Measurements from ENCODE around the gene ZMAT5. TPM values are rescaled to one million over a fixed set of nuclear protein-coding genes. Genes with fewer than 3 reads are reported as not detected.

ZMAT5 gene
- total and polyA plus RNA-seq, 10 of the 15 experiments (the other 5 are each of a cell fraction or from before 2014, with no cell fraction given) = 2.3 to 43.0 (median 21.9) TPM

GRCh38 chr22:29744902-29745301 lies 21.9 kb downstream of the ZMAT5 start (continued):
- TF ChIP-seq, protein P1, sequence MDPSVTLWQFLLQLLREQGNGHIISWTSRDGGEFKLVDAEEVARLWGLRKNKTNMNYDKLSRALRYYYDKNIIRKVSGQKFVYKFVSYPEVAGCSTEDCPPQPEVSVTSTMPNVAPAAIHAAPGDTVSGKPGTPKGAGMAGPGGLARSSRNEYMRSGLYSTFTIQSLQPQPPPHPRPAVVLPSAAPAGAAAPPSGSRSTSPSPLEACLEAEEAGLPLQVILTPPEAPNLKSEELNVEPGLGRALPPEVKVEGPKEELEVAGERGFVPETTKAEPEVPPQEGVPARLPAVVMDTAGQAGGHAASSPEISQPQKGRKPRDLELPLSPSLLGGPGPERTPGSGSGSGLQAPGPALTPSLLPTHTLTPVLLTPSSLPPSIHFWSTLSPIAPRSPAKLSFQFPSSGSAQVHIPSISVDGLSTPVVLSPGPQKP (IDR thresholded peaks at IDR 0.05; ENCODE audit: low read depth, low read length) = no peak
- TF ChIP-seq TCF7 (IDR thresholded peaks at IDR 0.05; ENCODE audit: borderline replicate concordance) (no peak), ZNF274 (IDR thresholded peaks at IDR 0.05; ENCODE audit: insufficient read depth, insufficient read length) (no peak), GABPA (IDR thresholded peaks at IDR 0.05; ENCODE audit: low read depth) (no peak), EED (IDR thresholded peaks at IDR 0.05; ENCODE audit: low read depth) (no peak), CHD2 (IDR thresholded peaks at IDR 0.05; ENCODE audit: borderline replicate concordance, low read depth, low read length) (no peak)

GRCh38 chr22:29742326-29742725 lies 24.5 kb downstream of the ZMAT5 start:
- no peaks in the 10 kb centered on the region for H3K4me1 ChIP-seq (ENCODE audit: control insufficient read depth, insufficient read depth, low read length)
- H3K27ac ChIP-seq (ENCODE audit: control insufficient read depth, insufficient read depth) = no peak overlapping the region
- no peak overlapping the region for H2AFZ ChIP-seq (ENCODE audit: control insufficient read depth, low read depth, low read length)
- no peak overlapping the region for H3K9ac ChIP-seq (ENCODE audit: control insufficient read depth, insufficient read depth, low read length)
- RAD21 ChIA-PET (ENCODE audit: unreplicated experiment) = no interaction called here
- BruUV-seq (replicated peaks) = no TSS peak
- H3K79me2 ChIP-seq (ENCODE audit: control insufficient read depth, insufficient read depth, low read length) = no peaks in the 10 kb centered on the region
- ATAC-seq (no peak), FAIRE-seq (no peak), DNase-seq (ENCODE audit: low read depth, low spot score) (no peak)
- no peaks in the 10 kb centered on the region for H4K20me1 ChIP-seq (ENCODE audit: control insufficient read depth, insufficient read depth)
- H3K36me3 ChIP-seq (ENCODE audit: control insufficient read depth in 2 of 2, insufficient read depth in 2 of 2, low read length in 1 of 2) = no peaks in the 10 kb centered on the region; a peak in 1 of 4 replicates
- no peak overlapping the region for H3K4me2 ChIP-seq (ENCODE audit: control insufficient read depth, insufficient read depth)
- in situ Hi-C loops (cut with MboI) (no loop called here), intact Hi-C loops (cut with micrococcal nuclease; ENCODE audit: unreplicated experiment) (no loop called here)
- WGBS (ENCODE audit: insufficient coverage, insufficient replicate concordance, low lambda C conversion rate, missing lambda C conversion rate) = 63% methylated on average over 13 of the region's 13 CpGs
- CTCF ChIA-PET = no interaction called here
- no peak overlapping the region for H3K4me3 ChIP-seq
- POLR2A ChIA-PET = no interaction called here
- no peaks in the 10 kb centered on the region for H3K9me3 ChIP-seq (replicated peaks; ENCODE audit: control insufficient read depth, insufficient read depth, low read length)
- H3K27me3 ChIP-seq (replicated peaks in 1 of 2; ENCODE audit: control insufficient read depth in 2 of 2, insufficient read depth in 2 of 2, low read length in 1 of 2) = no peaks in the 10 kb centered on the region
- SMC1A ChIA-PET (ENCODE audit: uncharacterized antibody, unreplicated experiment) = no interaction called here
- no peak for TF ChIP-seq MYB (IDR thresholded peaks at IDR 0.05; ENCODE audit: borderline replicate concordance, low read depth, low read length)
- no peak for TF ChIP-seq EGR1 (IDR thresholded peaks at IDR 0.05; ENCODE audit: borderline replicate concordance in 1 of 2, low read depth in 2 of 2, low read length in 2 of 2)
- TF ChIP-seq CHD4 (IDR thresholded peaks at IDR 0.05) = no peak
- no peak for TF ChIP-seq ETV6 (conservative IDR thresholded peaks at IDR 0.05 in 1 of 2, IDR thresholded peaks at IDR 0.05 in 1 of 2; ENCODE audit: borderline replicate concordance in 1 of 2, low read depth in 1 of 2)
- no peak for TF ChIP-seq ZSCAN29 (IDR thresholded peaks at IDR 0.05)
- no peak for TF ChIP-seq ZBTB11 (CRISPR knock-in tag; IDR thresholded peaks at IDR 0.05)
- TF ChIP-seq CBX3 (IDR thresholded peaks at IDR 0.05; ENCODE audit: borderline replicate concordance, low read depth) = no peak
- no peak for TF ChIP-seq DPF2 (IDR thresholded peaks at IDR 0.05)
- no peak for TF ChIP-seq TCF3 (IDR thresholded peaks at IDR 0.05; ENCODE audit: borderline replicate concordance, insufficient read depth, low read depth, low read length)
- no peak for TF ChIP-seq HDAC2 (IDR thresholded peaks at IDR 0.05)
- no peak for TF ChIP-seq PML (IDR thresholded peaks at IDR 0.05; ENCODE audit: low read length)
- no peak for TF ChIP-seq RAD21 (IDR thresholded peaks at IDR 0.05; ENCODE audit: insufficient read depth, low read depth, low read length)
- no peak for TF ChIP-seq RBBP5 (conservative IDR thresholded peaks at IDR 0.05)
- TF ChIP-seq NKRF (conservative IDR thresholded peaks at IDR 0.05) = no peak

All from GM12878 (cell line).